ENCODE measurements around the gene ATP5F1D.

DNA sequence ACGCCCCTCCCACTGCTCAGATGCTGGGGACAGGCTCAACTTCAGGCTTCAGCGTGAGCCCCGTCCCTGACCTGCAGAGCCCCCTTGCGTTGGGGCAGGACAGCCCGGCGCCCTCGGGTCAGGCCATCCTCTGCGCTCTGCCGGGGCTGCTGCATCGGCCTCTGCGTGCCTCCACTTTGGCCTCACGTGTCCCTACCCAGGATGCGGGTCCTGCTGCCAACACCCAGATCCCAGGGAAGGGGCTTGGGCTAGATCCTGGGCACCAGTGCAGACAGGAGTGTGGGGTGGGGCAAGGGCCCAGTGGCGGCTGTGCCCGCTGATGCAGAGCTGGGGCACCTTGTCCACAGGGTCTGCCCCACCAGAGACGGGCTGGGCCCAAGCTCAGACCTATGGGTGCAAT, 16.7 kb upstream of the ATP5F1D start:
- TF ChIP-seq EZH2 (IDR thresholded peaks at IDR 0.05; ENCODE audit: low read depth): no peak
- TF ChIP-seq, protein P1, sequence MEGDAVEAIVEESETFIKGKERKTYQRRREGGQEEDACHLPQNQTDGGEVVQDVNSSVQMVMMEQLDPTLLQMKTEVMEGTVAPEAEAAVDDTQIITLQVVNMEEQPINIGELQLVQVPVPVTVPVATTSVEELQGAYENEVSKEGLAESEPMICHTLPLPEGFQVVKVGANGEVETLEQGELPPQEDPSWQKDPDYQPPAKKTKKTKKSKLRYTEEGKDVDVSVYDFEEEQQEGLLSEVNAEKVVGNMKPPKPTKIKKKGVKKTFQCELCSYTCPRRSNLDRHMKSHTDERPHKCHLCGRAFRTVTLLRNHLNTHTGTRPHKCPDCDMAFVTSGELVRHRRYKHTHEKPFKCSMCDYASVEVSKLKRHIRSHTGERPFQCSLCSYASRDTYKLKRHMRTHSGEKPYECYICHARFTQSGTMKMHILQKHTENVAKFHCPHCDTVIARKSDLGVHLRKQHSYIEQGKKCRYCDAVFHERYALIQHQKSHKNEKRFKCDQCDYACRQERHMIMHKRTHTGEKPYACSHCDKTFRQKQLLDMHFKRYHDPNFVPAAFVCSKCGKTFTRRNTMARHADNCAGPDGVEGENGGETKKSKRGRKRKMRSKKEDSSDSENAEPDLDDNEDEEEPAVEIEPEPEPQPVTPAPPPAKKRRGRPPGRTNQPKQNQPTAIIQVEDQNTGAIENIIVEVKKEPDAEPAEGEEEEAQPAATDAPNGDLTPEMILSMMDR (conservative IDR thresholded peaks at IDR 0.05): no peak
